Heart left ventricle (tissue), 13 donors: Measurements from ENCODE around the gene ZNF683.

Source experiments
- CTCF ChIP-seq, 12 donors: fragments of 200-600 bp; sonication (generic) in 4 of 12; IDR thresholded peaks; one replicate each; pipeline versions ENCODE4 v1.5.0 to v1.8.0; 2018 to 2022; ENCODE audit warnings: antibody characterized with exemption in 12 of 12, mild to moderate bottlenecking in 5 of 12
- POLR2A ChIP-seq, 2 donors: fragments of 450-650 bp; IDR thresholded peaks; one replicate each; pipeline ENCODE4 v1.6.1; 2017; ENCODE audit warnings: antibody characterized with exemption in 2 of 2, mild to moderate bottlenecking in 2 of 2, moderate library complexity in 2 of 2
- donor health status: ischemic (EF 13 %, LVEDD 7.1; RV severe dilation, severe dysfunction).
- donor health status: DM: no; HTN: yes; CAD: no.
- donor health status: DM: no; HTN: no; CAD: no.
- donor health status: ischemic (EF 25% LVEDD 6.9; RV normal size, moderate dysfunction).
- donor health status: ischemic (EF 25% LVEDD 5.7; RV mildly dilated, moderate dysfunction).
- donor health status: ischemic (EF 35%, LVEDD 5.7; RV mildly dilated, moderate dysfunction).
- donor health status: nonischemic (EF 11% LVEDD 7.7; RV severe dilation, severe dysfunction).
- donor health status: DM: yes; HTN: yes; CAD: no.
- donor health status: PGD.
- donor health status: ischemic (EF 29% LVEDD 5.4; RV normal size, mild dysfunction).
- donor health status: nonischemic (EF 23%, LVEDD 6.1; RV moderate dilation, normal function).

GRCh38 chr1:26350343-26350700 lies 22.2 kb downstream of the ZNF683 start:
- TF ChIP-seq CTCF (IDR thresholded peaks at IDR 0.05) (no peak), POLR2A (IDR thresholded peaks at IDR 0.05) (no peak)
